ENCODE data around the gene NT5C2.

DNA sequence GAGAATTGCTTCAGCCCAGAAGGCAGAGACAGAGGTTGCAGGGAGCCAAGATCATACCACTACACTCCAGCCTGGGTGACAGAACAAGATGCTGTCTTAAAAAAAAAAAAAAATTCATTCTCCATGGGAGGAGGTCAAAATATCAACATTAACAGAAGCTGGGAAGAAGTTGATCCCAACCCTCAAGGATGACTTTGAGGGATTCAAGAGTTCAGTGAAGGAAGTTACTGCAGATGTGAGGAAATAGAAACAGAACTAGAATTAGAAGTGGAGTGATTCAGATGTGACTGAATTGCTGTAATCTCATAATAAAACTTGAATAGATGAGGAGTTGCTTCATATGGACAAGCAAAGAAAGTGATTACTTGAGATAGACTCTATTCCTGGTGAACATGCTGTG lies 32.9 kb upstream of the NT5C2 start:
- TF ChIP-seq EZH2 (IDR thresholded peaks at IDR 0.05; ENCODE audit: insufficient read depth, poor library complexity, severe bottlenecking) = no peak
- no peak for TF ChIP-seq EZH2phosphoT487 (IDR thresholded peaks at IDR 0.05; ENCODE audit: insufficient read depth, low read depth)

Measured in GM23248 (cell line).